ENCODE measurements around the gene MIS12. TPM values are rescaled to one million over a fixed set of nuclear protein-coding genes. Genes with fewer than 3 reads are reported as not detected.

MIS12 gene
- total RNA-seq, 1 experiment from 2014 or later, result 11.5 TPM

GRCh38 chr17:5539286-5539685 lies 52.9 kb downstream of the MIS12 start:
- Histone ChIP-seq H3K4me1 (ENCODE audit: control insufficient read depth, insufficient read depth, low read length) (no peaks in the 10 kb centered on the region), H3K9me3 (ENCODE audit: control insufficient read depth, insufficient read depth, low read depth, low read length) (no peaks in the 10 kb centered on the region), H3K4me3 (ENCODE audit: low read depth in 2 of 2, low read length in 2 of 2) (no peak overlapping the region), H3K27me3 (ENCODE audit: control insufficient read depth, insufficient read depth, low read length) (no peaks in the 10 kb centered on the region), H3K27ac (ENCODE audit: low read length) (no peak overlapping the region), H3K36me3 (ENCODE audit: control insufficient read depth, insufficient read depth, low read length) (no peaks in the 10 kb centered on the region)
- CTCF ChIA-PET, result no interaction called here
- intact Hi-C loops (cut with micrococcal nuclease; ENCODE audit: unreplicated experiment) (no loop called here), in situ Hi-C loops (cut with HindIII; ENCODE audit: low pct_unique_long_range_greater_than_20kb, low sequenced_read_pairs) (no loop called here)
- BruUV-seq (replicated peaks), result no TSS peak
- DNase-seq (ENCODE audit: low read depth, low spot score) (no peak), ATAC-seq (no peak)
- no peak for TF ChIP-seq POLR2AphosphoS5 (IDR thresholded peaks at IDR 0.05; ENCODE audit: low read depth, low read length)
- no peak for TF ChIP-seq TCF7L2 (IDR thresholded peaks at IDR 0.05; ENCODE audit: low read depth, low read length)
- TF ChIP-seq REST (IDR thresholded peaks at IDR 0.05; ENCODE audit: insufficient read depth in 1 of 2, low read depth in 2 of 2, low read length in 1 of 2), result no peak
- no peak for TF ChIP-seq SIN3A (IDR thresholded peaks at IDR 0.05; ENCODE audit: borderline replicate concordance, insufficient read depth, low read depth, low read length)
- TF ChIP-seq CTCF (IDR thresholded peaks at IDR 0.05), result no peak
- POLR2A ChIA-PET, result no interaction called here

- POLR2A ChIA-PET, result no interaction called here
- Histone ChIP-seq H3K27ac (ENCODE audit: low read length) (no peak overlapping the region), H3K9me3 (ENCODE audit: control insufficient read depth, insufficient read depth, low read depth, low read length) (no peaks in the 10 kb centered on the region), H3K4me1 (ENCODE audit: control insufficient read depth, insufficient read depth, low read length) (no peaks in the 10 kb centered on the region), H3K36me3 (ENCODE audit: control insufficient read depth, insufficient read depth, low read length) (no peaks in the 10 kb centered on the region), H3K27me3 (ENCODE audit: control insufficient read depth, insufficient read depth, low read length) (no peaks in the 10 kb centered on the region), H3K4me3 (ENCODE audit: low read depth in 2 of 2, low read length in 2 of 2) (no peak overlapping the region)
- TF ChIP-seq TCF7L2 (IDR thresholded peaks at IDR 0.05; ENCODE audit: low read depth, low read length), result no peak
- TF ChIP-seq POLR2AphosphoS5 (IDR thresholded peaks at IDR 0.05; ENCODE audit: low read depth, low read length), result no peak
- no peak for TF ChIP-seq SIN3A (IDR thresholded peaks at IDR 0.05; ENCODE audit: borderline replicate concordance, insufficient read depth, low read depth, low read length)
- TF ChIP-seq REST (IDR thresholded peaks at IDR 0.05; ENCODE audit: insufficient read depth in 1 of 2, low read depth in 2 of 2, low read length in 1 of 2), result no peak
- TF ChIP-seq CTCF (IDR thresholded peaks at IDR 0.05), result no peak
- DNase-seq (ENCODE audit: low read depth, low spot score) (no peak), ATAC-seq (no peak)
- CTCF ChIA-PET, result no interaction called here
- intact Hi-C loops (cut with micrococcal nuclease; ENCODE audit: unreplicated experiment) (no loop called here), in situ Hi-C loops (cut with HindIII; ENCODE audit: low pct_unique_long_range_greater_than_20kb, low sequenced_read_pairs) (no loop called here)
- BruUV-seq (replicated peaks), result no TSS peak
Measured at GRCh38 chr17:5540321-5540720, 54.0 kb downstream of the MIS12 start.

Other genes with a start within 250 kb of the MIS12 start
- gene RABEP1, start 204.3 kb upstream of the MIS12 start, total RNA-seq (2021; ENCODE audit: unreplicated experiment), result 28.2 TPM
- 50.5 TPM for gene NUP88, start 66.9 kb upstream of the MIS12 start, total RNA-seq (2021; ENCODE audit: unreplicated experiment)
- gene RPAIN, start 66.4 kb upstream of the MIS12 start, total RNA-seq (2021; ENCODE audit: unreplicated experiment), result 36.7 TPM
- gene C1QBP, start 47.4 kb upstream of the MIS12 start, total RNA-seq (2021; ENCODE audit: unreplicated experiment), result 225 TPM
- gene DHX33, start 17.6 kb upstream of the MIS12 start, total RNA-seq (2021; ENCODE audit: unreplicated experiment), result 31.0 TPM
- gene DERL2, start 388 bp upstream of the MIS12 start, total RNA-seq (2021; ENCODE audit: unreplicated experiment), result 59.7 TPM
- 0.57 TPM for gene NLRP1, start 97.9 kb downstream of the MIS12 start, total RNA-seq (2021; ENCODE audit: unreplicated experiment)

All from Panc1 (cell line).